GM13976 (cell line): ENCODE data around the gene RCOR3.
"Not testable (repeated sequence)": the region's sequence is repeated elsewhere in the genome, so short reads cannot be mapped to it uniquely, and the experiment has no call there.

ENCODE experiments used
- DNase-seq: peaks from one replicate; pipeline ENCODE4 v3.0.0; 2012; ENCODE audit warnings: low spot score
- CTCF ChIP-seq: IDR thresholded peaks from 2 replicates; pipeline ENCODE4 v1.5.1; 2012; ENCODE audit warnings: borderline replicate concordance, mild to moderate bottlenecking; ENCODE audit not compliant: insufficient read depth; ENCODE audit errors: extremely low read depth, missing control alignments, control extremely low read depth
- in situ Hi-C: fragments of 300-500 bp; cut with MboI; formaldehyde crosslinking; loops from one replicate; pipeline ENCODE4 v1.12.0; 2022; ENCODE audit warnings: low sequenced_read_pairs, mixed read lengths, inconsistent platforms; ENCODE audit not compliant: unreplicated experiment

RCOR3 gene

DNA sequence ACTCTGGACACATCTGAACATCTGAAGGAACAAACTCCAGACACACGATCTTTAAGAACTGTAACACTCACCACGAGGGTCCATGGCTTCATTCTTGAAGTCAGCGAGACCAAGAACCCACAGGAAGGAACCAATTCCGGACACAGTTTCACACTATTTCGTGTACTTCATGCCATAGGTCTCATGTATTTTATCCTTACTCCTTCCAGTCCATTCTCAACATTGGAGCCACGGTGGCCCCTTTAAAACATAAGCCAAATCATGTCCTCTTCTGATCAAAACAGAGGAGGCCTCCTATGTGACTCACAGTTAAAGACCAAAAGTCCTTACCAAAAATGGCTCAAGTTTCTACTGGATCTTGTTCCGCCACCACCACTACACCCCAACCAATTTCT lies 29.8 kb upstream of the RCOR3 start:
- DNase-seq, result no peak
- in situ Hi-C loops, result no loop called here
- TF ChIP-seq CTCF, result no peak

DNA sequence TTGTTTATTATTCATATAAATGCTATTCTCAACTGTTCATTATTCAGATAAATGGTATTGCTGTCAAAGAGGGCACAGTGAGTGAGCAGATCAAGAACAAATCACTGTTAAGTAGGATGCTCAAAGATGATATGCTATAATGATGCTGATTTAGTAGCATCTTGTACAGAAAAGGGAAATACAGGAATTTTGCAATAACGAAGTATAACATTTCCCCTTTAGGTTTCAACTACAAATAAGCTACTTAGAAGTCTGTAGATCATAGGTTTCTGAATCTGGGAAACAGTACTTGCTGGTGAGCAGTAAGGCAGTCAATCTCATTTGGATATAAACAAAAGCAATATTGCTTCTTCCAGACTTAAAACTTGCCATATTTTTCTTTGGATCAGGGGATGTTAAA lies 27.3 kb upstream of the RCOR3 start:
- no peak for DNase-seq
- no peak for TF ChIP-seq CTCF
- in situ Hi-C loops, result no loop called here

- no peak for TF ChIP-seq CTCF
- no peak for DNase-seq
- in situ Hi-C loops, result no loop called here
Observed at GRCh38 chr1:211236633-211237320, 22.4 kb upstream of the RCOR3 start.

- DNase-seq, result no peak
- no peak for TF ChIP-seq CTCF
- in situ Hi-C loops, result no loop called here
Observed at GRCh38 chr1:211237579-211237978, 21.6 kb upstream of the RCOR3 start.

GRCh38 chr1:211240567-211240966 lies 18.6 kb upstream of the RCOR3 start:
- in situ Hi-C loops, DNase-seq: not testable (repeated sequence)

DNA sequence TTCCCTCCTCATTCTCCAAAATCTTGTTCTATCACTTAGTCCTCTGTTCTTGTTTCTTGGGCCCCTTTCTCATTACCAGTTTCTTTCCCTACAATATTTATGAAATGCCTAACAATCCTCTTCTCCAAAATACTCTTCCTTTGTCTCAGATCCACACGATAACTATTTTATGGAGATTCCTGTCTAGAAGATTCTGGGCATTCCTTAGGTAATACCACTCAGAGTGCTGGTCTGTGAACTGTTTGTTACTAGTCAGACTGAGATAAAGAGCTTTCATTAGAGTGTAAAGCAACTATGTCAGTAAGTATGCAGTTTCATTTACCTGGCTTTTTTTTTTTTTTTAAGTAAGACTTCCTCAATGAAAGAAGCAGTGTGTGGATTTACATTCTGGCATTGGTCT lies 18.1 kb upstream of the RCOR3 start:
- no peak for DNase-seq
- TF ChIP-seq CTCF, result no peak
- in situ Hi-C loops, result no loop called here

DNA sequence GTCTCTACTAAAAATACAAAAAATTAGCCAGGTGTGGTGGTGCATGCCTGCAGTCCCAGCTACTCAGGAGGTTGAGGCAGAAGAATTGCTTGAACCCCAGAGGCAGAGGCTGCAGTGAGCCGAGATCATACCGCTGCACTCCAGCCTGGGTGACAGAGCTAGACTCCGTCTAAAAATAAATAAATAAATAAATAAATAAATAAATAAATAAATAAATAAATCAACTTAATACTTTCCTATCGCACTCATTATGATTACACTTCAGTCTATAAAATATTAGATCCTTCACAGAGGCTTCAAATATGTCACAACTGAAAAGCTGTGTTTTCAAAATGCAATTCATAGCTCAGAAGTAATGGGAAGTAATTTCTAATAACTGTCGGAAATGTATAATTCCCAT lies 15.5 kb upstream of the RCOR3 start:
- DNase-seq, in situ Hi-C loops: not testable (repeated sequence)

DNA sequence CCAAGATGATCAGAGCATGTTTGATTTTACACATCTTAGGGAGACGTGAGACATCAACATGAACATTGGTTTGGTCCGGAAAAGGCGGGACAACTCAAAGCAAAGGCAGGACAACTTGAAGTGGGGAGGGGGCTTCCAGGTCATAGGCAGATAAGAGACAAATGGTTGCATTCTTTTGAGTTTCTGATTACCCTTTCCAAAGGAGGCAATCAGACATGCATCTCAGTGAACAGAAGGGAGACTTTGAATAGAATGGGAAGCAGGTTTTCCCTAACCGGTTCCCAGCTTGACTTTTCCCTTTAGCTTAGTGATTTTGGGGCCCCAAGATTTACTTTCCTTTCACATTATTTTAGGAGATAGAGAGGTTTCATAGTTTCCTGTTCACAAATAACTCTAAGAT lies 12.6 kb upstream of the RCOR3 start:
- in situ Hi-C loops, DNase-seq: not testable (repeated sequence)
